Gastroesophageal sphincter (tissue), 4 donors: ENCODE measurements around the gene NOP14. TPM values are rescaled to one million over a fixed set of nuclear protein-coding genes. Genes with fewer than 3 reads are reported as not detected.

ENCODE experiments used
- ATAC-seq: fragments of 150-250 bp; one replicate; pipeline ENCODE4 v1.9.1; 2016; ENCODE audit warnings: mild to moderate bottlenecking, moderate library complexity
- H3K27ac ChIP-seq, 4 donors: fragments of 200-600 bp; sonication (generic) in 3 of 4; 1 replicate in 3 of 4; 2 replicates in 1 of 4; pipeline ENCODE4 v1.5.1; 2016 to 2019
- H3K27me3 ChIP-seq: fragments of 200-600 bp; sonication (generic); one replicate; pipeline ENCODE4 v1.5.1; 2019
- H3K36me3 ChIP-seq, 2 donors: fragments of 200-600 bp; sonication (generic); one replicate each; pipeline ENCODE4 v1.5.1; 2019; ENCODE audit warnings: control low read depth in 1 of 2
- H3K4me1 ChIP-seq, 3 donors: fragments of 200-600 bp; sonication (generic); 1 replicate in 2 of 3; 2 replicates in 1 of 3; pipeline ENCODE4 v1.5.1; 2016 to 2019; ENCODE audit warnings: control low read depth in 2 of 3
- H3K4me3 ChIP-seq, 2 donors: fragments of 200-600 bp; sonication (generic); one replicate each; pipeline ENCODE4 v1.5.1; 2019; ENCODE audit warnings: mild to moderate bottlenecking in 1 of 2, moderate library complexity in 1 of 2
- H3K9me3 ChIP-seq, 3 donors: fragments of 200-600 bp; sonication (generic); one replicate each; pipeline ENCODE4 v1.5.1; 2017 to 2019; ENCODE audit warnings: control low read depth in 2 of 3
- CTCF ChIP-seq, 4 experiments: fragments of 200-600 bp in 2 of 4; fragments of 450-650 bp in 2 of 4; sonication (generic) in 1 of 4; IDR thresholded peaks; one replicate each; pipeline ENCODE4 v1.5.1; 2017 to 2019; ENCODE audit warnings: antibody characterized with exemption in 4 of 4, mild to moderate bottlenecking in 2 of 4, moderate library complexity in 2 of 4
- EP300 ChIP-seq: sonication (generic); formaldehyde crosslinking; IDR thresholded peaks from one replicate; pipeline ENCODE4 v1.6.1; 2017; ENCODE audit warnings: antibody characterized with exemption, mild to moderate bottlenecking
- POLR2A ChIP-seq, 2 donors: fragments of 450-650 bp; IDR thresholded peaks; one replicate each; pipeline ENCODE4 v1.6.1; 2017; ENCODE audit warnings: antibody characterized with exemption in 2 of 2, mild to moderate bottlenecking in 2 of 2, moderate library complexity in 1 of 2
- POLR2AphosphoS5 ChIP-seq: sonication (generic); formaldehyde crosslinking; IDR thresholded peaks from one replicate; pipeline ENCODE4 v1.6.1; 2017; ENCODE audit warnings: antibody characterized with exemption
- WGBS, 2 donors: methylation state at CpG; one replicate each; pipeline ENCODE4 v1.1.5; 2018; ENCODE audit warnings: low coverage in 1 of 2; 5-methylcytosine and 5-hydroxymethylcytosine counted together
- total RNA-seq, 4 donors: library from RNA; depleted of rRNA; stranded (reverse); fragments of >200 nt; gene quantifications; one replicate each; pipeline ENCODE4 v1.1.0, GENCODE V29; 2016

The NOP14 gene
- total RNA-seq, 4 donors from 2014 or later, result 17.6 to 25.2 (median 20.4) TPM

GRCh38 chr4:2954358-2955185 lies 8.6 kb downstream of the NOP14 start:
- H3K27ac ChIP-seq, result no peak overlapping the region
- ATAC-seq, result no peak
- H3K9me3 ChIP-seq, result no peaks in the 10 kb centered on the region
- H3K36me3 ChIP-seq, result peaks cover 0 to 95% of the 10 kb centered on the region in 2 donors
- peaks cover 0 to 15% (median 3%) of the 10 kb centered on the region in 3 donors for H3K4me1 ChIP-seq
- 86 to 93% methylated on average over 7 of the region's 33 CpGs for WGBS, 2 donors
- no peaks in the 10 kb centered on the region for H3K27me3 ChIP-seq
- TF ChIP-seq POLR2AphosphoS5 (no peak), POLR2A (IDR thresholded peaks at IDR 0.05) (no peak), CTCF (IDR thresholded peaks at IDR 0.05) (no peak), EP300 (no peak)
- H3K4me3 ChIP-seq, result no peak overlapping the region

DNA sequence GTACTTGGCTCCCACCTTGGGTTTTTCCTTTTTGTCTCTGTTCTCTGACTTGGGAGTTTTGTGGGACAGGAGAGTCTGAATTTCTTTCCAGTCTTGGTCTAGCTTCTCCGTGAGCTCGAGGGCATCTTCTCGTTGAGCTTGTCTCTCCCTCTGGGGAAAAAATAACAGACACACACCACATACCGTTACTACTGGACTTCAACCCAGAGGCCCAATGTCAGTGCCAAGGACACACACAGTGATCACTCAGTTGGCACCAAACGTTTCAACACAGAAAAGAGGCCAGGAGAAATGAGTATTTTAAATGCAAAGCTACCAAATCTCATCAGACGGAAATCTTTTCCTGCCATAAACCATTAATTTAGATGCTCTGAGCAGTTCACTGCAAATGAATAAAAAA lies 9.7 kb downstream of the NOP14 start:
- TF ChIP-seq CTCF (IDR thresholded peaks at IDR 0.05) (no peak), POLR2AphosphoS5 (no peak), EP300 (no peak)
- Histone ChIP-seq H3K27ac (no peak overlapping the region), H3K4me3 (no peak overlapping the region), H3K9me3 (no peaks in the 10 kb centered on the region), H3K4me1 (peaks cover 0 to 8% (median 2%) of the 10 kb centered on the region in 3 donors), H3K27me3 (no peaks in the 10 kb centered on the region), H3K36me3 (peaks cover 0 to 100% of the 10 kb centered on the region in 2 donors)
- WGBS, 2 donors, result 68 to 84% methylated on average over 4 to 6 of the region's 6 CpGs
- no peak for ATAC-seq

- TF ChIP-seq CTCF (IDR thresholded peaks at IDR 0.05) (no peak), EP300 (no peak), POLR2AphosphoS5 (no peak), POLR2A (IDR thresholded peaks at IDR 0.05) (no peak)
- H3K27me3 ChIP-seq, result no peaks in the 10 kb centered on the region
- no peak overlapping the region for H3K4me3 ChIP-seq
- H3K4me1 ChIP-seq, result no peaks in the 10 kb centered on the region
- peaks cover 0 to 100% of the 10 kb centered on the region in 2 donors for H3K36me3 ChIP-seq
- no peak overlapping the region for H3K27ac ChIP-seq
- H3K9me3 ChIP-seq, result no peaks in the 10 kb centered on the region
- WGBS, 2 donors, result 73 to 86% methylated on average over 8 to 9 of the region's 16 CpGs
- no peak for ATAC-seq
These were observed 12.8 kb downstream of the NOP14 start for GRCh38 chr4:2950221-2950989.

GRCh38 chr4:2949782-2950125 lies 13.5 kb downstream of the NOP14 start:
- H3K4me3 ChIP-seq, result no peak overlapping the region
- ATAC-seq, result no peak
- no peaks in the 10 kb centered on the region for H3K9me3 ChIP-seq
- no peaks in the 10 kb centered on the region for H3K4me1 ChIP-seq
- TF ChIP-seq POLR2AphosphoS5 (no peak), EP300 (no peak), POLR2A (IDR thresholded peaks at IDR 0.05) (no peak), CTCF (IDR thresholded peaks at IDR 0.05) (no peak)
- H3K27ac ChIP-seq, result no peak overlapping the region
- peaks cover 0 to 100% of the 10 kb centered on the region in 2 donors for H3K36me3 ChIP-seq
- WGBS, 2 donors, result 81 to 93% methylated on average over 3 to 9 of the region's 11 CpGs
- H3K27me3 ChIP-seq, result no peaks in the 10 kb centered on the region
